GM12878 (cell line): ENCODE measurements around the gene ZFAND2A. TPM values are rescaled to one million over a fixed set of nuclear protein-coding genes. Genes with fewer than 3 reads are reported as not detected.

Experiments used
- ATAC-seq: fragments of 200-7000 bp; cut with Tn5 transposase; 3 replicates; pipeline ENCODE4 v1.9.1; 2020; ENCODE audit warnings: mild to moderate bottlenecking, moderate library complexity
- BruUV-seq: library from RNA; stranded (reverse); fragments of 400-500 nt; replicated peaks from 2 replicates; lab custom pipeline; 2021; lab: Mats Ljungman, UMichigan
- CTCF ChIA-PET: fragments of 300-600 bp; sonication (Branson Sonifier 250); formaldehyde crosslinking; extraction: SDS; loops from one replicate; lab custom pipeline; 2021; ENCODE audit warnings: inconsistent platforms; lab: Yijun Ruan, JAX
- POLR2A ChIA-PET: fragments of 350-600 bp; formaldehyde crosslinking; extraction: SDS; loops from one replicate; lab custom pipeline; 2021; ENCODE audit warnings: inconsistent platforms; lab: Charles Lee
- RAD21 ChIA-PET: fragments of 300-600 bp; sonication (Branson Sonifier 250); formaldehyde crosslinking; loops from one replicate; lab custom pipeline; 2023; ENCODE audit warnings: antibody characterized with exemption; ENCODE audit not compliant: unreplicated experiment; lab: Charles Lee
- SMC1A ChIA-PET: fragments of 300-600 bp; sonication (Branson Sonifier 250); formaldehyde crosslinking; loops from one replicate; lab custom pipeline; 2023; ENCODE audit not compliant: unreplicated experiment, uncharacterized antibody; lab: Charles Lee
- DNase-seq: peaks from one replicate; pipeline ENCODE4 v3.0.0-alpha.2; 2011; ENCODE audit warnings: low read depth, low spot score
- FAIRE-seq: peaks from 3 replicates; lab custom pipeline; 2011; peaks lifted over from hg19 to GRCh38; lab: Jason Lieb, UNC
- H2AFZ ChIP-seq: 2 replicates; pipeline ENCODE4 v1.6.0; 2011; ENCODE audit warnings: low read depth, low read length, control low read depth; ENCODE audit not compliant: control insufficient read depth
- H3K27ac ChIP-seq: 2 replicates; pipeline ENCODE4 v1.5.1; 2011; ENCODE audit warnings: control low read depth; ENCODE audit not compliant: control insufficient read depth, insufficient read depth
- H3K27me3 ChIP-seq, 2 experiments: replicated peaks in 1 of 2; 2 replicates each; pipeline versions ENCODE4 v1.6.0 to v1.6.1; 2011; ENCODE audit warnings: low read length in 1 of 2; ENCODE audit not compliant: control insufficient read depth in 2 of 2, insufficient read depth in 2 of 2
- H3K36me3 ChIP-seq, 2 experiments: 2 replicates each; pipeline ENCODE4 v1.5.1; 2011; ENCODE audit warnings: low read length in 1 of 2; ENCODE audit not compliant: control insufficient read depth in 2 of 2, insufficient read depth in 2 of 2
- H3K4me1 ChIP-seq: 2 replicates; pipeline ENCODE4 v1.6.1; 2011; ENCODE audit warnings: mild to moderate bottlenecking, low read length, moderate library complexity, mixed read lengths; ENCODE audit not compliant: control insufficient read depth, insufficient read depth
- H3K4me2 ChIP-seq: 2 replicates; pipeline ENCODE4 v1.6.0; 2011; ENCODE audit warnings: control low read depth; ENCODE audit not compliant: control insufficient read depth, insufficient read depth
- H3K4me3 ChIP-seq: fragments of 200-600 bp; sonication (generic); 2 replicates; pipeline ENCODE4 v1.5.1; 2016
- H3K79me2 ChIP-seq: 2 replicates; pipeline ENCODE4 v1.6.0; 2011; ENCODE audit warnings: low read length; ENCODE audit not compliant: control insufficient read depth, insufficient read depth
- H3K9ac ChIP-seq: 2 replicates; pipeline ENCODE4 v1.8.0; 2011; ENCODE audit warnings: low read length, control low read depth, mixed read lengths; ENCODE audit not compliant: control insufficient read depth, insufficient read depth
- H3K9me3 ChIP-seq: replicated peaks from 3 replicates; pipeline ENCODE4 v1.5.1; 2011; ENCODE audit warnings: mild to moderate bottlenecking, low read length; ENCODE audit not compliant: control insufficient read depth, insufficient read depth
- H4K20me1 ChIP-seq: 2 replicates; pipeline ENCODE4 v1.6.0; 2011; ENCODE audit not compliant: control insufficient read depth, insufficient read depth
- ATF3 ChIP-seq: IDR thresholded peaks from 2 replicates; pipeline ENCODE4 v1.6.1; 2011; ENCODE audit warnings: low read depth, mild to moderate bottlenecking, low read length, moderate library complexity, borderline replicate concordance; ENCODE audit errors: extremely low read depth
- BCL11A ChIP-seq: IDR thresholded peaks from 2 replicates; pipeline ENCODE4 v1.6.1; 2011; ENCODE audit warnings: low read depth, low read length
- CHD2 ChIP-seq: IDR thresholded peaks from 2 replicates; pipeline ENCODE4 v1.6.1; 2011; ENCODE audit warnings: low read depth, low read length, improper control_type of control experiment, borderline replicate concordance
- E2F4 ChIP-seq: IDR thresholded peaks from 2 replicates; pipeline ENCODE4 v1.6.1; 2012; ENCODE audit warnings: low read depth, low read length, improper control_type of control experiment
- GABPA ChIP-seq: IDR thresholded peaks from 2 replicates; pipeline ENCODE4 v1.6.1; 2014; ENCODE audit warnings: antibody characterized with exemption, low read depth, mild to moderate bottlenecking, inconsistent platforms
- HDGF ChIP-seq: fragments of 450-650 bp; IDR thresholded peaks from 2 replicates; pipeline ENCODE4 v1.6.1; 2016; ENCODE audit warnings: antibody characterized with exemption
- IKZF1 ChIP-seq: fragments of 450-650 bp; conservative IDR thresholded peaks from 2 replicates; pipeline ENCODE4 v1.6.1; 2017; ENCODE audit warnings: antibody characterized with exemption, mild to moderate bottlenecking
- JUNB ChIP-seq: IDR thresholded peaks from 2 replicates; pipeline ENCODE4 v1.6.1; 2016; ENCODE audit warnings: antibody characterized with exemption, mild to moderate bottlenecking
- KAT2A ChIP-seq: conservative IDR thresholded peaks from 2 replicates; pipeline ENCODE4 v1.6.1; 2011; ENCODE audit warnings: low read depth, low read length; ENCODE audit not compliant: control insufficient read depth
- MYC ChIP-seq: IDR thresholded peaks from 2 replicates; pipeline ENCODE4 v1.6.1; 2011; ENCODE audit warnings: mild to moderate bottlenecking, low read length, moderate library complexity, inconsistent platforms; ENCODE audit not compliant: insufficient read depth, insufficient replicate concordance, insufficient read length, severe bottlenecking
- NR2C2 ChIP-seq: IDR thresholded peaks from 2 replicates; pipeline ENCODE4 v1.6.1; 2011; ENCODE audit warnings: borderline replicate concordance, low read depth; ENCODE audit not compliant: control insufficient read depth, insufficient read length
- NR2F1 ChIP-seq: fragments of 450-650 bp; conservative IDR thresholded peaks from 2 replicates; pipeline ENCODE4 v1.6.1; 2017; ENCODE audit warnings: mild to moderate bottlenecking
- PKNOX1 ChIP-seq: fragments of 450-650 bp; IDR thresholded peaks from 2 replicates; pipeline ENCODE4 v1.6.1; 2016; ENCODE audit warnings: mild to moderate bottlenecking
- PML ChIP-seq: IDR thresholded peaks from 2 replicates; pipeline ENCODE4 v1.6.1; 2012; ENCODE audit warnings: low read length, inconsistent platforms
- SREBF1 ChIP-seq: IDR thresholded peaks from 2 replicates; pipeline ENCODE4 v1.6.1; 2012; ENCODE audit warnings: mild to moderate bottlenecking, low read length
- STAT1 ChIP-seq: fragments of 450-650 bp; conservative IDR thresholded peaks from 2 replicates; pipeline ENCODE4 v1.6.1; 2014; ENCODE audit warnings: antibody characterized with exemption, mild to moderate bottlenecking
- SUZ12 ChIP-seq: fragments of 200-600 bp; sonication (generic); IDR thresholded peaks from one replicate; pipeline ENCODE4 v1.6.1; 2018; ENCODE audit warnings: antibody characterized with exemption, mild to moderate bottlenecking; ENCODE audit not compliant: unreplicated experiment
- TCF3 ChIP-seq: IDR thresholded peaks from 2 replicates; pipeline ENCODE4 v1.6.1; 2012; ENCODE audit warnings: low read depth, mild to moderate bottlenecking, low read length, borderline replicate concordance; ENCODE audit not compliant: insufficient read depth
- YBX1 ChIP-seq: fragments of 450-650 bp; IDR thresholded peaks from 2 replicates; pipeline ENCODE4 v1.6.1; 2016; ENCODE audit warnings: antibody characterized with exemption
- ZZZ3 ChIP-seq: IDR thresholded peaks from 2 replicates; pipeline ENCODE4 v1.6.1; 2011; ENCODE audit warnings: low read depth; ENCODE audit not compliant: control insufficient read depth, insufficient read length
- WGBS: methylation state at CpG from one replicate; pipeline ENCODE4 v1.1.6; 2016; ENCODE audit warnings: low lambda C conversion rate; ENCODE audit not compliant: insufficient replicate concordance, insufficient coverage; ENCODE audit errors: missing lambda C conversion rate; 5-methylcytosine and 5-hydroxymethylcytosine counted together
- in situ Hi-C: fragments of 300-500 bp; cut with MboI; formaldehyde crosslinking; loops from 9 replicates; pipeline ENCODE4 v1.14.3; 2018; ENCODE audit warnings: mixed read lengths
- intact Hi-C: fragments of 100-400 bp; cut with micrococcal nuclease; formaldehyde crosslinking; loops from one replicate; pipeline ENCODE4 v1.14.2; 2022; ENCODE audit not compliant: unreplicated experiment
- polyA plus RNA-seq, 11 experiments: library from polyadenylated mRNA; depleted of rRNA in 4 of 11; unstranded in 6 of 11; stranded (reverse) in 5 of 11; fragments of >200 nt; fragmentation: Nextera tagmentation in 4 of 11; fragmentation: Illumina TruSeq in 1 of 11; extraction: Ambion mirVana in 4 of 11; extraction: Trizol in 1 of 11; gene quantifications; 1 replicate in 1 of 11; 2 replicates in 10 of 11; pipeline versions ENCODE4 v1.2.1 to v1.2.3, GENCODE V29; 2011 to 2016; ENCODE audit warnings: inconsistent platforms in 2 of 11, missing spikeins in 2 of 11, low read depth in 1 of 11
- total RNA-seq, 4 experiments: library from RNA; depleted of rRNA in 3 of 4; stranded (reverse); fragments of >200 nt in 3 of 4; fragmentation: Illumina TruSeq in 1 of 4; extraction: Trizol in 1 of 4; gene quantifications; 2 replicates each; pipeline versions ENCODE4 v1.2.1 to v1.2.3, GENCODE V29; 2013 to 2021

The ZFAND2A gene
- total and polyA plus RNA-seq, 10 of the 15 experiments (the other 5 are each of a cell fraction or from before 2014, with no cell fraction given): 14.8 to 39.9 (median 20.8) TPM

GRCh38 chr7:1120791-1121190 is 39.2 kb downstream of the ZFAND2A start (continued):
- no peak for TF ChIP-seq NR2C2
- TF ChIP-seq TCF3: no peak
- no peak for TF ChIP-seq KAT2A
- TF ChIP-seq E2F4: no peak
- TF ChIP-seq NR2F1: no peak
- TF ChIP-seq HDGF: no peak

- WGBS: 92% methylated on average over 5 of the region's 5 CpGs
- ChIA-PET RAD21 (interaction anchor here (0.7 to 0.8 kb wide), 2 partner anchors 15 to 127 kb away, joined by 3 read pairs; no protein-coding TSS in a partner anchor), POLR2A (interaction anchor here (0.6 kb wide), 1 partner anchor 67 kb away, joined by 4 read pairs; no protein-coding TSS in a partner anchor), SMC1A (interaction anchor here (1.0 kb wide), 1 partner anchor 19 kb away, joined by 3 read pairs; a partner anchor contains a TSS), CTCF (interaction anchor here (0.5 kb wide), 1 partner anchor 208 kb away, joined by 4 read pairs; no protein-coding TSS in a partner anchor)
- no peaks in the 10 kb centered on the region for H3K9me3 ChIP-seq
- ATAC-seq: no peak
- DNase-seq: no peak
- no peaks in the 10 kb centered on the region for H3K27me3 ChIP-seq
- no peak overlapping the region for H3K9ac ChIP-seq
- H3K79me2 ChIP-seq: no peaks in the 10 kb centered on the region
- H4K20me1 ChIP-seq: no peaks in the 10 kb centered on the region
- no peak overlapping the region for H3K27ac ChIP-seq
- intact Hi-C loops: no loop called here
- no TSS peak for BruUV-seq
- no peak overlapping the region for H2AFZ ChIP-seq
- FAIRE-seq: no peak
- TF ChIP-seq NR2F1 (no peak), JUNB (no peak), PKNOX1 (no peak), ATF3 (no peak), SUZ12 (no peak), YBX1 (no peak), E2F4 (no peak), GABPA (no peak), SREBF1 (no peak), IKZF1 (no peak), PML (no peak), BCL11A (no peak), STAT1 (no peak), ZZZ3 (no peak), CHD2 (no peak), MYC (no peak)
- no peak overlapping the region for H3K4me3 ChIP-seq
- 0 out of 2 replicates have a peak, but pooled peaks cover 3% of the 10 kb centered on the region for H3K4me1 ChIP-seq
- no peak overlapping the region for H3K4me2 ChIP-seq
- peaks cover 0 to 3% of the 10 kb centered on the region in 2 experiments; a peak in 2 of 4 replicates for H3K36me3 ChIP-seq
- in situ Hi-C loops: no loop called here
These were observed 40.8 kb downstream of the ZFAND2A start for GRCh38 chr7:1119201-1119600.
